IMR-90 (cell line): ENCODE results near the gene NPR2.

Experiments
- CEBPB ChIP-seq: IDR thresholded peaks from 2 replicates; pipeline ENCODE4 v1.6.1; 2012; ENCODE audit warnings: low read depth, low read length, improper control_type of control experiment
- FOS ChIP-seq: fragments of 150-350 bp; IDR thresholded peaks from 2 replicates; pipeline ENCODE4 v1.6.1; 2016; ENCODE audit warnings: low read depth, low read length
- RAD21 ChIP-seq: IDR thresholded peaks from 2 replicates; pipeline ENCODE4 v1.6.1; 2012; ENCODE audit warnings: low read length, improper control_type of control experiment
- RFX5 ChIP-seq: IDR thresholded peaks from 2 replicates; pipeline ENCODE4 v1.8.0; 2012; ENCODE audit warnings: low read depth, mild to moderate bottlenecking, low read length, moderate library complexity
- TF ChIP-seq, protein P1 (sequence below): conservative IDR thresholded peaks from 2 replicates; pipeline ENCODE4 v1.5.1; 2012; ENCODE audit warnings: mild to moderate bottlenecking, low read depth, low read length, improper control_type of control experiment

GRCh38 chr9:35831040-35831439 lies 39.6 kb downstream of the NPR2 start:
- TF ChIP-seq RFX5 (no peak), FOS (no peak), RAD21 (no peak), CEBPB (no peak)
- TF ChIP-seq, protein P1, sequence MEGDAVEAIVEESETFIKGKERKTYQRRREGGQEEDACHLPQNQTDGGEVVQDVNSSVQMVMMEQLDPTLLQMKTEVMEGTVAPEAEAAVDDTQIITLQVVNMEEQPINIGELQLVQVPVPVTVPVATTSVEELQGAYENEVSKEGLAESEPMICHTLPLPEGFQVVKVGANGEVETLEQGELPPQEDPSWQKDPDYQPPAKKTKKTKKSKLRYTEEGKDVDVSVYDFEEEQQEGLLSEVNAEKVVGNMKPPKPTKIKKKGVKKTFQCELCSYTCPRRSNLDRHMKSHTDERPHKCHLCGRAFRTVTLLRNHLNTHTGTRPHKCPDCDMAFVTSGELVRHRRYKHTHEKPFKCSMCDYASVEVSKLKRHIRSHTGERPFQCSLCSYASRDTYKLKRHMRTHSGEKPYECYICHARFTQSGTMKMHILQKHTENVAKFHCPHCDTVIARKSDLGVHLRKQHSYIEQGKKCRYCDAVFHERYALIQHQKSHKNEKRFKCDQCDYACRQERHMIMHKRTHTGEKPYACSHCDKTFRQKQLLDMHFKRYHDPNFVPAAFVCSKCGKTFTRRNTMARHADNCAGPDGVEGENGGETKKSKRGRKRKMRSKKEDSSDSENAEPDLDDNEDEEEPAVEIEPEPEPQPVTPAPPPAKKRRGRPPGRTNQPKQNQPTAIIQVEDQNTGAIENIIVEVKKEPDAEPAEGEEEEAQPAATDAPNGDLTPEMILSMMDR = no peak
